Measurements from ENCODE around the gene MS4A1.
"Not testable (repeated sequence)": the region's sequence is repeated elsewhere in the genome, so short reads cannot be mapped to it uniquely, and the experiment has no call there.

Gene MS4A1

DNA sequence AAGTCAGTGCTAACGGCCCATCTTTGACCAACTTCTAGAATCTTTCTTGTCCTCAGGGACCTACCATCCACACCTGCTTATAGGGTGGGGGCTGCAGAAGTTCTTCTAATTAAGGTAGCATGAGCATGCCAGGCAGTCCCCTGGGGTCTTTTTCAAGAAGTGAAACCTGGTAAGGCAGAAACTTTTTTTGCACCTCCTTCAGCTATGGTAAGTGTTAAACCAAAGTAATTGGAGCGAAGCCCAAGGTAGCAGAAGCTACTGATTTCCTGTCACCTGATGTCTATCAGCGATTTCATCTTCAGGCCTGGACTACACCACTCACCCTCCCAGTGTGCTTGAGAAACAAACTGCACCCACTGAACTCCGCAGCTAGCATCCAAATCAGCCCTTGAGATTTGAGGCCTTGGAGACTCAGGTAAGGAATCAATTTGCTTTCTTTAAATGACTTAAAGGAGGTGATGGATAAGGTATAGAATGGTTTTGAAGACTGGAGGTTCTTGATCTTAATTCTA lies at the start of gene MS4A1:
Gene MS4A1, plus strand, starts transcription at position 317 of the 512 bp plus-strand sequence. CDS start 6,528 bp downstream, outside the sequence.
- DNase-seq: no peak

DNA sequence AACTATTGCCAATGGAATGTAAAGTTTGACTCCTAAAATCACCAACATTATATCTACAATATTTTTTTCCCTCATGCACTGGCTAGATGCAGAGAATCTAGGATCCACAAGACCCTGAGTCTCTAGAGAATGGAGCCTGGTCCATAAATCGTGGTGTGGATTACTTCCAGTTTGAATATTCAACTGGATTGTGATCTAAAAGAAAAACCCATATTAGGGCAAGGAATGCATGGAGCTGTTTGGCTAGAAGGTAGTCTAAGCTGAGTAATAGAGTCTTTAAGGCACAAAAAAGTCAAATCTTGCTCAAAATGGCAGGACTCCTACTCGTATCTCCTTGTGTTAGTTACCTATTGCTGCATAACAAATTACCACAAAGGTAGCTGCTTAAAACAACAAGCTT lies 35.6 kb upstream of the MS4A1 start:
- DNase-seq: no peak

DNA sequence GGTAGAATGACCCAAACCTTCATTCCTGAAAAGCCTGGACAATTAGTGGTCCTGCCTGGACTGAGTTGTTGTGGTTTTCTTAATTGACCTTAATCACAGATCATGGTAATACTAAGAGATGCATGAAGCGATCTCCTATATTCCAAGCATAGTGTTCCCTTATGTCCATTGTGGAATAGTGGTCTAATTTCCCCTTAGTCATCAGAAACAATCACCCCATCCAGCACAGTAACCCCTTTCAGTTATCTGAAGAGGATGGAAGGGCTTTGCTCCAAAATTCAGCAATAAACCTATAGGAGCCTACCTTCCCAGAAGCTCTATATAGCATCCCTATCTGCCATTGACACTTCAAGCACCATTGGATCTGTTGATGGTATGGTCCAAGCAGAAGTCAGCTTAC lies 33.0 kb upstream of the MS4A1 start:
- DNase-seq: no peak

DNA sequence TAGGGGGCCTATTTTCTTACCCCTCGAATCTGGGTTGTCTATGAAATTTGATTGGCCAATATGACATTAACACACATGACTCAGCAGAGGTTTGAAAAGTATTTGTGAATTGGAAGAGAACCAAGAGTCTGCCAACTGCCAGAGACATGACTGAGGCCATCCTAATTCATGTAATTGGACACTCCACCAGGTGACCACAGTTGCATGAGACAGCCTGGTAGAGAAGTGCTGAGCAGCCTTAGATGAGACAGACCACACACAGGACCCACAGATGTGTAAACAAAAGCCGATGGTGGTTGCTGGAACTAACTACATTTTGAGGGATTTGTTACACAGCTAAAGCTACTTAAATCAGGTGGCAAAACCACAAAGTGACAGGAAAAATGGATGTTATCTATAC lies 27.1 kb upstream of the MS4A1 start:
- no peak for DNase-seq

DNA sequence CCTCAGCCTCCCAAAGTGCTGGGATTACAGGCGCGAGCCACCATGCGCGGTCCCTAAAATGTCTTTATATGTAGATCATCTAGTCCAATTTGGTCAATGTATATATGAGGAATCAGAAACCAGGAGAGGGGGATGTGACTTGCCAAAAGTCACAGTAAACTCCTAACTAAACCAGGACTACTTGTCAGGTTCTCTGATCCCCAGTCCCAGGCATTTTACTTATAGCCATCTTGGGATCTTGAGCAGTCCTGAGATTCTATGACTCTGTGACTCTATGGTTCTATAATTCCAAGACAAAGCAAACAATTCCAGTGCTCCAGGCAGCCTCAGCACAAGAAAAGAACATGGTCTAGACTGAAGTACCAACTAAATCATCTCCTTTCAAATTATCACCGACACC lies 26.4 kb upstream of the MS4A1 start, which contains the start of gene MS4A5:
Gene MS4A5, plus strand, starts transcription at position 301 of the 400 bp plus-strand sequence. CDS start 103 bp downstream, outside the sequence.
- DNase-seq: no peak

DNA sequence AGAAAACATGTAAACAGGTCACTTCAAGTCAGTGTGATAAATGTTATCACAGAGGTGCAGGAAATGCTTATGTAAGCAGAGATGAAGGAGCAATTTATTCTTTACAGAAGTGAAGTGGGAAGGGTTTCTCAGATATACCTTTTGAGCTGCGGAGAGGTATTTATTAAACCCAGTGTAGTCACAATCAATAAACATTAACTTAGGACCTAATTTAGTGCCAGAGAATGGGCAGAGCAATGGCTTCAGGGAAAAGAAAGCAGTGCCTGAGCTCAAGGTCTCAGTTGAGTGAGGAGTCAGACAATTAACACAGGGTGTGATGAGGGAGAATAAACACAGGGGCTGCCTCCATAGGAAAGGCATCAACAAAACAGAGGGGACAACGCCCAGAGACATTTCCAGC lies 24.4 kb upstream of the MS4A1 start:
- no peak for DNase-seq

DNA sequence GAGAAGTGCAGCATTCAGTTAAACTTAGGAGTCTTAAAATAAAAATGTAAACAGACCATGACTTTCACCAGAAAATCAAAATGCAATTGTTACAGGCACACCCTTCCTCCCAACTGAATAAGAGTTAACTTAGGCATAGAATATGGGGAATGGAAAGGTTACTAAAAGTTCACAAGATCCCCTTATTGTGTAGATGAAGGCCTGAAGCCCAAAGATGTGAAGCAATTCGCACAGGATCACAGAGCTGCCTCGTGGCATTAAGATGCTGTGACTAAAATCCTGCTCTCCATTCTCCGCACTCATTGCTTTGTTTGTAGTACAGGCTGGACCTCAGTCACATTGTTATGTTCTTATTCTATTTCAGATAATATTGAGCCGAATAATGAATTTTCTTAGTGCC lies 22.2 kb upstream of the MS4A1 start:
- DNase-seq: no peak

DNA sequence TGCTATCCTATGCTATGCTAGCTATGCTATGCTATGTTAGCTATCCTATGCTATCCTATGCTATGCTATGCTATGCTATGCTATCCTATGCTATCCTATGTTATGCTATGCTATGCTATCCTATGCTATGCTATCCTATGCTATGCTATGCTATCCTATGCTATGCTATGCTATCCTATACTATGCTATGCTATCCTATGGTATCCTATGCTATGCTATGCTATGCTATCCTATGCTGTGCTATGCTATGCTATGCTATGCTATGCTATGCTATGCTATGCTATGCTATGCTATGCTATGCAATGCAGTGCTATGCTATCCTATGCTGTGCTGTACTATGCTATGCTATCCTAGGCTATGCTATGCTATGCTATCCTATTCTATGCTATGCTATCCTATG lies 8.6 kb upstream of the MS4A1 start:
- no peak for DNase-seq

DNA sequence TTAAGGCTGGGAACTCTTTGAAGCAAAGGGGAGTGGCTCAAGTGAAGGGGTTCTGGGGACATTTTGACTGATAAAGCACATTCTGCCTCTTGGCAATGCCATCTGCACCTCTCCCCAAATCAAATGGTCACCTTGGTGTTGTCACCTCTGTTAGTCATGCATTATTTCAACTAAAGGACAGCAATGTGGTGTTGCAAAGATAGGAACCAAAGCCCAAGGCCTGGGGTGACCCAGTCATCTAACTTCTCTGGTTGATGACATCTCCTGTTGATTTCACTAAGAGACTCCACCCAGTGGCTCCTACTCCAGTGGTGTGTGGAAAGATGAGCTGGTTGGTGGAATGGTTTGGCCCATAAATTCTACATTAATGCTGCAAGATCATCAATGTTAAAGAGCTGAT lies 7.8 kb upstream of the MS4A1 start:
- no peak for DNase-seq

DNA sequence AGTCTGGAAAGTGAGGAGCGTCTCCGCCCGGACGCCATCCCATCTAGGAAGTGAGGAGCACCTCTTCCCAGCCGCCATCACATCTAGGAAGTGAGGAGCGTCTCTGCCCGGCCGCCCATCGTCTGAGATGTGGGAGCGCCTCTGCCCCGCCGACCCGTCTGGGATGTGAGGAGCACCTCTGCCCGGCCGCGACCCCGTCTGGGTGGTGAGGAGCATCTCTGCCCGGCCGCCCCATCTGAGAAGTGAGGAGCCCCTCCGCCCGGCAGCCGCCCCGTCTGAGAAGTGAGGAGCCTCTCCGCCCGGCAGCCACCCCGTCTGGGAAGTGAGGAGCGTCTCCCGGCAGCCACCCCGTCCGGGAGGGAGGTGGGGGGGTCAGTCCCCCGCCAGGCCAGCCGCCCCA lies 4.5 kb upstream of the MS4A1 start:
- DNase-seq: not testable (repeated sequence)

DNA sequence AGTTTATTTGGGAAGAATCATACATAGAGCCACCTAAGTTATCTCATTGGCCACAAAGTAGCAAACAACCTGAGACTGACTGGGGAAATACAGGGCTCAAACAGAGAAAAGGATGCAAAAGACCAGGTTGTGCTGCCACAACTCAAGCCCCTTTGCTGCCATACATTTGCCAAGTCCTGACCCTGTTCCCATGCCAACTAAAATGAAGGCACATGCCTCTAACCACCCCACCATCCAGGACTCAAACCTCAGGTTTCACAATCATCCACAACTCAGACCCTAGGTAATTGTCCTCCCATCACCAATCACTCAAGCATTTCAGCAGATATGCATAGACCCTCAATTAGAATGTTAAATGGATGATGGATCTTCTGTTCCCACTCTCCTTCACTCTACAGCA lies 1.4 kb upstream of the MS4A1 start:
- DNase-seq: no peak

DNA sequence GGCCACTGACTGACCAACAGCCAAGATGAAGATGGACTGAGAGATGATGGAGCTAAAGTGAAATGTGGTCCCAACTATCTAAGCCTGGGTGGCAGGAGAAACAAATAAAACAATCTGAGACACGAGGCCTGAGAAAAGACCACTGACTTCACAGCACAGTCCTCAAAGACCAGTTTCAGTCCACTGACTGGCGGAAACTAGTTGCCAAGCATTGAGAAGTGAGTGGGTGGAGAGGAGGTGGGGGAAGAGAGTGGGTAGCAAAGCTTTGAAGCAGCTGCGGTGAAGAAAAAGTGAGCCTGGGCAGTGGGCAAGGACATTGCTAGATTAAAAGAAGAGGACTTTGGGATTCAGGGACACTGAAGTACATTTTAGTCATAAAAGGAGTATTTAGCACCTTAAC lies 1.9 kb downstream of the MS4A1 start:
- no peak for DNase-seq

DNA sequence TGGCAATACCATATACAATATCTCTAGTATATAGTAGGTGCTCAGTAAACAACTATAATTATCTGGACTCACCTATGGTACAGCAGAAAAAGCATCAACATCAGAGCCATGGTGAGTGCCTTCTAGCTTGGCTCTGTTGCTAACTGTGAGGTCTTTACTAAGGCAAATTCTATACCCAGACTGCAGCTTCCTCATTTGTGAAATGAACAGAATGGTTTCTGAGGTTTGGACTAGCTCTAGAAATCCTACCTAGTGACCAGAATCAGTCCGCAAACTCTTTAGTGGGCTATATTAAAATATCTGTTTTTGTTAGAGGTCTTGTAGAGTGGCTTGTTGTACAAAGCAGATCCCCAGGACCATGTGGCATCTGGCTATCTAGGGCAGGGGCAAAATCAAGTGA lies 3.7 kb downstream of the MS4A1 start:
- DNase-seq: no peak

DNA sequence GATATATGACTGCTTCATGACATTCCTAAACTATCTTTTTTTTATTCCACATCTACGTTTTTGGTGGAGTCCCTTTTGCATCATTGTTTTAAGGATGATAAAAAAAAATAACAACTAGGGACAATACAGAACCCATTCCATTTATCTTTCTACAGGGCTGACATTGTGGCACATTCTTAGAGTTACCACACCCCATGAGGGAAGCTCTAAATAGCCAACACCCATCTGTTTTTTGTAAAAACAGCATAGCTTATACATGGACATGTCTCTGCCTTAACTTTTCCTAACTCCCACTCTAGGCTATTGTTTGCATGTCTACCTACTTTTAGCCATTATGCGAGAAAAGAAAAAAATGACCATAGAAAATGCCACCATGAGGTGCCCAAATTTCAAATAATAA lies 13.2 kb downstream of the MS4A1 start:
- no peak for DNase-seq

DNA sequence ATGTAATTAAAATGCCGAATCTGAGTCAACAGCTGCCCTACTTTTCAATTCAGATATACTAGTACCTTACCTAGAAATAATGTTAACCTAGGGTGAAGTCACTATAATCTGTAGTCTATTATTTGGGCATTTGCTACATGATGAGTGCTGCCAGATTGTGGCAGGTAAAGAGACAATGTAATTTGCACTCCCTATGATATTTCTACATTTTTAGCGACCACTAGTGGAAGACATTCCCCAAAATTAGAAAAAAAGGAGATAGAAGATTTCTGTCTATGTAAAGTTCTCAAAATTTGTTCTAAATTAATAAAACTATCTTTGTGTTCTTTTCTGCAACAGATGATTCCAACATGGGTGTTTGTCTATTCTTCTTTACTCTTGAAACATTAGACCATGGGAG lies 14.1 kb downstream of the MS4A1 start:
- no peak for DNase-seq

DNA sequence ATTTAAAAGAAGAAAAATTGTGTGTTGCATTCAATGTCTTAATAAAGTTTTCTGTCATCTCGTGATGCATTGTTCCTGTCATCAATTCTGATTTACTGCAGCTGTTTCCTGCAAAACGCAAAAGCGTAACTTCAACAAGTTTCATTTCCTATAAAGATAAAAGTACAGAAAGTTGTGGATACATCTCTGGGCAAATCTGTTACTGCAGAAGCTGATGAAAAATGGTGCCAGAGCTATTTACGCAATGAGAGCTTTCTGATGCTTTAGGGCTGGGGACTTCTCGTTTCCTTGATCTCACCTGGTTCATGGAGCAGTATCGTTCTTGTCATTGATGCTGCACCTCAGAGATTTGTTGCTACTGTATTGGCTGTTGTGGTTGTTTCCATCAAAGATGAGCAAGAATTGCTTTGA lies 21.4 kb downstream of the MS4A1 start:
- no peak for DNase-seq

DNA sequence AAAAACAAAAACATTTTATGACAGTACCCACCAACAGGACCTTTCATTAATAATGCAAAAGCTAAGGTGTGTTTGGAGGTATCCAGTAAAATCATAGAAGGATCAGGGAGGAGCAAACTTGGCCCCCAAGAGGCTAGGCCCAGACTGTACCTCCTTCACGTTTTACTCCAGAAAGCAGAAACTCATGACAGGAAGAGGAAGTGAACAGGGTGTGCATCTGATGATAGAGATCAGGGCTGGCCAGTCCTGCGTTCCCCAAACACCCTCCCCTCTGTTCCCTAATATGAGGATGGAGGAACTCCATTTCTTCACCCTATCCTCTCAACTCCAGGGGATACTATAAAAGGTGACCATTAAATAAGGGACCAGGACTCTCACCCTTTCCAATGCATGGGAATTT lies 26.7 kb downstream of the MS4A1 start:
- DNase-seq: no peak

DNA sequence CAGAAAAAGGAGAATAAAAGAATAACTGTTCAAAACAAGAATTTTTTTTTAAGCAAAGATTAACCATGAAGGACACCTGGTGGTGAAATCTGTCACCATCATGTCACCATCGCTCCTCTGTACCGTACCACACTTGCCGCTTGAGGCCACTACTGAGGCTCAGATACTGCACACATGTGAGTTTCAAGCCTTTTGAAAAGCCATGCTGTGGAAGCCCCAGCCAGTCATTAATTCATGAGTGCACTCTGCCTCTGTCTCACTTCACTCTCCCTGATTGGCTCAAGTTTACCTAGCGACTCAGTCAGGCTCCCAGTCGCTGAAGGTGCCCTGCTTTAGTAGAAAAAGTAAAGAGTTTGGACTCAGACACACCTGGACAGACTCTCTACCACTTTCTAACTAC lies 30.3 kb downstream of the MS4A1 start:
- DNase-seq: no peak

DNA sequence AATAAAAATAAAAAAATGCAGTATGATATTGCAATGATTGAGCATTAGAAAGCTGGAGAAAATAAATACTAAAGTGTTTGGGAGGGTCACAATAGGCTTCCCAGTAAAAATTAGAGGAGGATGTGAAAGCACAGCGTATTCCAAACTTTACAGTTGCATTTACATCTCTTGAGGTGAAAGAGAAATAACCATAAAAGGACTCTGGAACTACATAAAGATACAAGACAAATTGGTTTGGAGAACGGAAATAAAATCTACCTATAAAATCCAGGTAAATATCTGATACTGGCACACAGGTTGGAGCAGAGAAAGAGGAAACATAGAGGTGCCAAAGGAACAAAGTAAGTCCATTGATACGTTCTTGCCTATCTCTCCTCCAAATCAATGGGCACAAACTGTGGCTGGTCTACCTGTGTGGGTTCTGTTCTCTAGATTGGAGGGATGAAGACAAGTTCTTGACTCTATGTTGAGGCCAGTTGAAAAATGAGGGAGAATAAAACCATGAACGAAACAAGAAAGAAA lies 36.9 kb downstream of the MS4A1 start, which contains the start of gene MS4A12:
Gene MS4A12, plus strand, starts transcription at position 291 of the 522 bp plus-strand sequence. CDS start 4,541 bp downstream, outside the sequence.
- no peak for DNase-seq

DNA sequence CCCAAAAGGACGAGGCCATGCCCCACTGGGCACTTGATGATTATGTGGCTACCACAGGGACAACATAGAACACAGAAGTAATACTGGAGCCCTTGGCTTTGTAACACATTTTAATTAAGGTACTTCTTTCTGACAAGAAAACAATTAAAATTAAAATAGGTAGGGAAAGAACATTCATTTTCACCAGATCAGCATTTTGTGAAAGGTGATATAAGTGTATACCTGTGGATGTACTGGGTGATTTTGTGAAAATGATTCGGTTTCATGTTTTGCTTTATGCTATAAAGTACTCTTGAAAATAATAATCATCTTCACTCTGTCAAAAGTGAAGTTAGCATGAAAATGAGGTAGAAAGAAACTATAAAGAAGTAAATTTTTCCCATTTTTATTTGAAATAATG lies 37.8 kb downstream of the MS4A1 start:
- DNase-seq: no peak

DNA sequence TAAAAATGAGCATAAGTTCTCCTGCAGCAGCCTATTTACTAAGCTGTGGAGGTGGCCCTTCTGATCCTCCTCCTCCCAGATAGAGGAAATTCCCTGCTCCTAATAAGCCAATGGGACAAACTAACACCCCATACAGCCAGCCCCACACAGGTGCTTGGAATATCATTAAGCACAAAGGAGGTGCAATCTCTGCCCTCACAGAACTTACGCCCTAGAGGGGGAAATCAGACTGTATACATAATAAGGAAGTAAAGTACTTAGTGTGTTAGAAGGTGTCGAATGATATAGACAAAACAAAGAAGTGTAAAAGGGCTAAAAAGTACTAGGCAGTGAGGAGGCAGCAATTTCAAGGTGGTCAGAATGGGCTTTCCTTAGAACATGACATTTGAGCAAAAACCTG lies 42.8 kb downstream of the MS4A1 start:
- no peak for DNase-seq

DNA sequence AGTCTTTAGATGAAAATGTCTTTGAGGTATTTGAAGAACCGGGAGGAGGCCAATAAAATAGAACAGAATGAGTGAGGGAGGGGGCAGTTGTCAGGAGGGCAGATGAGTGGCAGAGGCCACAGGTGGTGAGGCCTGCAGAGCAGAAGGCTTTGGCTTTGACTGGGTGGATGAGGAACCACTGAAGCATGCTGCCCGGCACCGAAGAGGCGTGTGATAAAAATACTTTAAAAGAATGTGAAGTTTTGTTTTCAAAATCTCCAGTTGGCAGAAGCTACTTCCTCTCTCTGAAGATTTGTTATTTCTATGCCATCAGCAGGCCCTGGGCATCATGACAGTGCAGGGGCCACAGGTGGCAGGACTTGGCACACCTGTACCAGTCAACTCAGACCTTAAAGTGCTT lies 43.2 kb downstream of the MS4A1 start:
- DNase-seq: no peak

DNA sequence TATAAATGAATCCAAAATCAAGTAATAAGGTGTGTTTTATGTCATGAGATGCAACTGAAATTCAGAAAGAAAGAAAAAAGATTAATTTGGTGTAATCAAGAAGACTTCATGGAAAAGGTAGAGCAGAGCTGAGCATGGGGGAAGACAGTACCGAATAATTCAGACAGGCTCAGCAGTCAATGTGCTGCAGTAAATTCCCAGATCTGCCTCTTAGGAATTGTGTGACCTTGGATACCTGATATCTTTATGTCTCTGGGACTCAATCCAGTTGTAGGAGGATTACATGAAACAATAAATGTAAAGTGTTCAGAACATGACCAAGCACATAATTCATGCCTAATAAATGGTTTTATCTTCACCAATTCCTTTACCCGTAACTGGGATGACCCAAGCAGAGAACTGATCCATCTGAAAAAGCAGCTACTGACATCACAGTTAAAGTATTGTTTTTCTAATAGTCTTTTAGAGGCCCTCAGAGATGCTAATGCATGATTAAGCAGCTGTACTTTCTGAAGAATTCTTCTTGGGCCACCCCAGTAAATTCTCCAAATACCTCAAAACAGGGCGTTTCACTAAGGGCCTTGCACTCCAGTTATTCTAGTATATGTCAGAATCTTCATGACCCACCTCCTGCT lies 44.7 kb downstream of the MS4A1 start:
- DNase-seq: no peak

DNA sequence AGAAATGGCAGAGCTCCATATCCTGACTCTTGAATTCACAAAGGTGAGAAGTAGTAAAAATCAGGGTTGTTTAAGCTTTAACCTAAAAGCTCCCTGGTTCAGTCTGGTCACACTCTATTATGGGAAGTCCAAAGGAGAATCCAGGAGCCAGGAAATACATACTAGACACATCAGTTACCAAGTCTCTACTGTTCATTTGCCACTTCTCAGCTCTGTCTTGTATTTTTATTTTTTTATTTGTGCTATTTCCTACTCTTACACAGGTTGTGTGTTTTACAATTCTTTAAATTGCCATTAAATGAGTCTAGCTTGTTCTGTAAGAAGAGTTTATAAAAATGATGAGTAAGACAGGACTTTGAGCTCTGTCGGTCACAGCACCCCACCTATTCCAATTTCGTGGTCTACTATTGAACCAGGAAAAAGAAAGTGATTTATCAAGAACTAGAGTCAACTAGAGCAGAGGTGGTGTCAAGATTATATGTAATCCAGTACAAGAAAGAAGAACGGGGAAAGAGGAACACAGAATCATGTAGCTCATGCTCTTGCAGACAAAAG lies 46.7 kb downstream of the MS4A1 start:
- no peak for DNase-seq

Measured in stimulated activated CD4-positive, alpha-beta T cell treated with anti-CD3 and anti-CD28 coated beads, Interleukin-4, amount 100 ng/mL, for 4 hours (primary cell).